Right atrium auricular region (tissue), 2 donors: ENCODE data around the gene ZKSCAN8. TPM values are rescaled to one million over a fixed set of nuclear protein-coding genes. Genes with fewer than 3 reads are reported as not detected.

Source experiments
- DNase-seq: peaks from one replicate; pipeline ENCODE4 v3.0.0-alpha.2; 2019; ENCODE audit warnings: low spot score
- H3K27ac ChIP-seq, 2 donors: fragments of 200-600 bp; sonication (generic); 1 replicate in 1 of 2; 2 replicates in 1 of 2; pipeline ENCODE4 v1.5.1; 2016 to 2019
- H3K27me3 ChIP-seq, 2 donors: fragments of 200-600 bp; sonication (generic); one replicate each; pipeline versions ENCODE4 v1.5.1 to v1.6.0; 2017 to 2019
- H3K36me3 ChIP-seq: fragments of 200-600 bp; sonication (generic); one replicate; pipeline ENCODE4 v1.5.1; 2016
- H3K4me1 ChIP-seq, 2 donors: fragments of 200-600 bp; sonication (generic); one replicate each; pipeline versions ENCODE4 v1.5.1 to v1.6.0; 2017 to 2019
- H3K4me3 ChIP-seq, 2 donors: fragments of 200-600 bp; sonication (generic); 1 replicate in 1 of 2; 2 replicates in 1 of 2; pipeline ENCODE4 v1.5.1; 2017 to 2019; ENCODE audit warnings: mild to moderate bottlenecking in 1 of 2, moderate library complexity in 1 of 2
- H3K9me3 ChIP-seq, 2 donors: fragments of 200-600 bp; sonication (generic); one replicate each; pipeline ENCODE4 v1.5.1; 2019
- CTCF ChIP-seq, 2 donors: fragments of 200-600 bp; sonication (generic); IDR thresholded peaks; one replicate each; pipeline ENCODE4 v1.5.1; 2019; ENCODE audit warnings: antibody characterized with exemption in 2 of 2
- total RNA-seq, 2 donors: library from RNA; depleted of rRNA; stranded (reverse); fragments of >200 nt; gene quantifications; one replicate each; pipeline ENCODE4 v1.1.0, GENCODE V29; 2016

ZKSCAN8 gene
- total RNA-seq, 2 donors from 2014 or later: 10.4 to 13.1 TPM

DNA sequence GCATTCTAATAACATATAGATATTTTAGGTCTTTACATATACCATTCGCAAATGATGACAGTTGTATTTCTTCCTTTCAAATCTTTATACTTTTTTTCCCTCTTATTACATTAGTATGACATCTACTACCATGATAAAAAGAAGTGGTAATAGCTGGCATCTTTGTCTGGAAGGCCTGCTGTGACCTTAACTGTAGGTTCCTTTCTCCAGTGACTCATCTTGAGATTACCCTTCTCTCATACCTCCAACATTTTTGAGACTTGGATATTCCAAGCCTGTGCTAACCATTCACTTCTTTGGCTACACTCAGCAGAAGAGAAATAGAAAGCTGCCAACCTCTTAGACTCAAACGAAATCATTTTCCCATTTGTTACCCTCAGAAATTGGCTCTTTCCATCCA, 30.3 kb downstream of the ZKSCAN8 start:
- Histone ChIP-seq H3K36me3 (no peaks in the 10 kb centered on the region), H3K27me3 (peaks cover 0 to 2% of the 10 kb centered on the region in 2 donors), H3K9me3 (no peaks in the 10 kb centered on the region), H3K4me3 (no peak overlapping the region), H3K27ac (no peak overlapping the region), H3K4me1 (no peaks in the 10 kb centered on the region)
- DNase-seq: no peak
- TF ChIP-seq CTCF (IDR thresholded peaks at IDR 0.05): no peak

GRCh38 chr6:28176373-28176772, 34.7 kb downstream of the ZKSCAN8 start:
- H3K9me3 ChIP-seq: no peaks in the 10 kb centered on the region
- no peak overlapping the region for H3K4me3 ChIP-seq
- H3K36me3 ChIP-seq: no peaks in the 10 kb centered on the region
- no peak for TF ChIP-seq CTCF (IDR thresholded peaks at IDR 0.05)
- H3K27me3 ChIP-seq: peaks cover 0 to 2% of the 10 kb centered on the region in 2 donors
- no peak overlapping the region for H3K27ac ChIP-seq
- no peak for DNase-seq
- H3K4me1 ChIP-seq: no peaks in the 10 kb centered on the region

DNA sequence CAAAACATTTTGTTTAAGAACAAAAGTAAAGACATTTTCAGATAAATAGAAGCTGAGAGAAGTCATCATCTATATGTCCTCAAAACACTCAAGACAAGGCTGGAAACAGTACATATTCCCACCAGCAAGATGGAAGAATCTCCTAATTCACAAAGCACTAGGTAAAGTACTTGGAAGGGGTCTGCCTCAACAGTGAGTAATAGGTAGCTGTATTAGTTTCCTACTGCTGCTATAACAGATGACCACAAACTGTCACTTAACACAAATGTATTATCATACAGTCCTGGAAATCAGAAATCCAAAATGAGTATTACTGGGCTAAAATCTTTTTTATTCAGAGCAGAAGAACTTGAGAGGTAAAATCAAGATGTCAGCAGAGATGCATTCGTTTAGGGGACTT, 40.6 kb downstream of the ZKSCAN8 start:
- H3K4me1 ChIP-seq: no peaks in the 10 kb centered on the region
- no peaks in the 10 kb centered on the region for H3K27me3 ChIP-seq
- DNase-seq: no peak
- H3K27ac ChIP-seq: no peak overlapping the region
- no peak for TF ChIP-seq CTCF (IDR thresholded peaks at IDR 0.05)
- H3K36me3 ChIP-seq: no peaks in the 10 kb centered on the region
- H3K4me3 ChIP-seq: no peak overlapping the region
- peaks cover 0 to 14% of the 10 kb centered on the region in 2 donors for H3K9me3 ChIP-seq

DNA sequence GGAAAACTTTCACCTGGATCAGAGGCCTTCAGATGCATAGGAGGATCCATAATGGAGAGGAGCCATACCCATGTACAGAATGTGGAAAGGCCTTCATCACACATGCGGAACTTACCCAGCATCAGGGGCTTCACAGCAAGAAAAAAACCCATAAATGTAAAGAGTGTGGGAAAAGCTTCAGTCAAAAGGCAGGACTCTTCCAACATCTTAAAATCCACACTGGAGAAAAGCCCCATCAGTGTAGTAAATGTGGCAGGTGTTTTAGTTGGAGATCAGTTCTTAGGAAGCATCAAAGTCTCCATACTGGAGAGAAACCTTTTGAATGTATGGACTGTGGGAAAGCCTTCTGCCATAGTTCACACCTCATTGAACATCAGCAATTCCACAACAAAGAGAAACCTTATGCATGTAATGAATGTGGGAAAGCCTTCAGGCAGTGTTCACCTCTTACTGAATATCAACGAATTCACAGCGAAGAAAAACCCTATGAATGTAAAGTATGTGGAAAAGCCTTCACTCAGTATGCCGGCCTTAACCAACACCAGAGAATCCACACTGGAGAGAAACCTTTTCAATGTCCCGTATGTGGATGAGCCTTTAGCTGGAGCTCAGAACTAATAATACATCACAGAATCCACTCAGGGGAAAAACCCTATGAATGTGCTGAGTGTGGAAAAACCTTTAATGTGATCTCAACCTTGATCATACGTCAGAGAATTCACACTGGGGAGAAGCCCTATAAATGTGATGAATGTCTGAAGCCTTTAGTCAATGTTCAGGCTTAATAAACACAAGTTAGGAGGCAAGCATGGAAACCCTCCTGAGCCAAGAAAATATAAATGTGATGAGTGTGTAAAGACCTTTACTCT, 46.7 kb downstream of the ZKSCAN8 start:
- Histone ChIP-seq H3K9me3 (peaks cover 7 to 63% of the 10 kb centered on the region in 2 donors), H3K4me1 (no peaks in the 10 kb centered on the region), H3K27ac (no peak overlapping the region), H3K36me3 (no peaks in the 10 kb centered on the region), H3K27me3 (no peaks in the 10 kb centered on the region), H3K4me3 (no peak overlapping the region)
- TF ChIP-seq CTCF (IDR thresholded peaks at IDR 0.05): no peak
- DNase-seq: no peak

DNA sequence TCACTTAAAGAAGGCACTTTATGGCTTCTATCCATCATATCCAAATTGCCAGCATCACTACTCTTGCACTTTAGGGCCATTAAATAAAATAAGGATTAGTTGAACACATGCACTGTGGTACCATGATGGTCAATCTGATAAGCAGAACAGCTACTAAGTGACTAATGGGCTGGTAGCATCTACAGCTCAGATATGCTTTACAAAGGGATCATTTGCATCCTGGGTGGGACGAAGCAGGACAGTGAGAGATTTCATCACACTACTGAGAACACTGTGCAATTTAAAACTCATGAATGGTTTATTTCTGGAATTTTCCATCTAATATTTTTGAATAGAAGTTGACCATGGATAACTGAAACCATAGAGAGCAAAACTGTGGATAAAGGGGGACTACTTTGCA, 58.3 kb downstream of the ZKSCAN8 start:
- TF ChIP-seq CTCF (IDR thresholded peaks at IDR 0.05): no peak
- H3K27me3 ChIP-seq: peaks cover 0 to 6% of the 10 kb centered on the region in 2 donors
- DNase-seq: no peak

More for the DNA sequence above, 58.3 kb downstream of the ZKSCAN8 start:
- no peak overlapping the region for H3K4me3 ChIP-seq
- no peaks in the 10 kb centered on the region for H3K4me1 ChIP-seq
- no peak overlapping the region for H3K27ac ChIP-seq
- peaks cover 0 to 34% of the 10 kb centered on the region in 2 donors for H3K9me3 ChIP-seq
- H3K36me3 ChIP-seq: no peaks in the 10 kb centered on the region
